ENCODE measurements around the gene SMIM33. TPM values are rescaled to one million over a fixed set of nuclear protein-coding genes. Genes with fewer than 3 reads are reported as not detected.

SMIM33 gene
- polyA plus RNA-seq, 1 donor from 2014 or later = not detected

Other genes with a start within 250 kb of the SMIM33 start
- 346 TPM for gene MATR3, start 177.3 kb upstream of the SMIM33 start, polyA plus RNA-seq
- 240 TPM for gene PAIP2, start 129.2 kb upstream of the SMIM33 start, polyA plus RNA-seq
- not detected for gene SLC23A1, start 87.7 kb upstream of the SMIM33 start, polyA plus RNA-seq
- gene MZB1, start 81.1 kb upstream of the SMIM33 start, polyA plus RNA-seq = 193 TPM
- 1.5 TPM for gene PROB1, start 75.9 kb upstream of the SMIM33 start, polyA plus RNA-seq
- 4.7 TPM for gene SPATA24, start 66.9 kb upstream of the SMIM33 start, polyA plus RNA-seq
- 5.1 TPM for gene DNAJC18, start 31.5 kb upstream of the SMIM33 start, polyA plus RNA-seq
- gene ECSCR, start 8.3 kb upstream of the SMIM33 start, polyA plus RNA-seq = not detected
- gene STING1, start 11.8 kb downstream of the SMIM33 start, polyA plus RNA-seq = 3.8 TPM
- gene UBE2D2, start 90.3 kb downstream of the SMIM33 start, polyA plus RNA-seq = 313 TPM
- gene CXXC5, start 177.3 kb downstream of the SMIM33 start, polyA plus RNA-seq = 447 TPM